DND-41 (cell line): ENCODE data around the gene CEP95.
"Not testable (repeated sequence)": the region's sequence is repeated elsewhere in the genome, so short reads cannot be mapped to it uniquely, and the experiment has no call there.

ENCODE experiments used
- ATAC-seq: fragments of 200-7000 bp; cut with Tn5 transposase; 3 replicates; pipeline ENCODE4 v1.9.1; 2021; ENCODE audit warnings: low read depth; ENCODE audit not compliant: insufficient read depth
- DNase-seq: peaks from one replicate; pipeline ENCODE4 v3.0.0-alpha.2; 2020
- H2AFZ ChIP-seq: 2 replicates; pipeline ENCODE4 v1.6.0; 2012; ENCODE audit warnings: low read depth, low read length
- H3K27ac ChIP-seq: 2 replicates; pipeline ENCODE4 v1.5.1; 2012; ENCODE audit warnings: low read length, inconsistent platforms
- H3K27me3 ChIP-seq: fragments of 200-600 bp; sonication (generic); 2 replicates; pipeline ENCODE4 v1.6.0; 2012; ENCODE audit warnings: low read length, mild to moderate bottlenecking, inconsistent platforms; ENCODE audit not compliant: insufficient read depth, poor library complexity
- H3K36me3 ChIP-seq: 2 replicates; pipeline ENCODE4 v1.5.1; 2012; ENCODE audit warnings: low read length, inconsistent platforms; ENCODE audit not compliant: insufficient read depth
- H3K4me1 ChIP-seq: 2 replicates; pipeline ENCODE4 v1.5.1; 2012; ENCODE audit warnings: mild to moderate bottlenecking, low read length; ENCODE audit not compliant: insufficient read depth
- H3K4me2 ChIP-seq: 2 replicates; pipeline ENCODE4 v1.6.0; 2012; ENCODE audit warnings: mild to moderate bottlenecking, moderate library complexity, low read length, inconsistent platforms; ENCODE audit not compliant: insufficient read depth
- H3K4me3 ChIP-seq, 2 experiments: fragments of 200-600 bp in 1 of 2; shearing (Covaris generic) in 1 of 2; 2 replicates each; pipeline ENCODE4 v1.5.1; 2012 to 2016; ENCODE audit warnings: inconsistent platforms in 2 of 2, low read length in 2 of 2, mild to moderate bottlenecking in 2 of 2, low read depth in 1 of 2, moderate library complexity in 1 of 2
- H3K79me2 ChIP-seq: 2 replicates; pipeline ENCODE4 v1.6.0; 2012; ENCODE audit warnings: low read length, inconsistent platforms; ENCODE audit not compliant: insufficient read depth
- H3K9ac ChIP-seq: 2 replicates; pipeline ENCODE4 v1.6.0; 2012; ENCODE audit warnings: low read depth, mild to moderate bottlenecking, inconsistent platforms, low read length, moderate library complexity
- H3K9me3 ChIP-seq: 2 replicates; pipeline ENCODE4 v1.5.1; 2012; ENCODE audit warnings: low read length, moderate library complexity, mild to moderate bottlenecking, inconsistent platforms; ENCODE audit not compliant: insufficient read depth, severe bottlenecking
- H4K20me1 ChIP-seq: 2 replicates; pipeline ENCODE4 v1.6.0; 2012; ENCODE audit warnings: low read length; ENCODE audit not compliant: insufficient read depth
- CTCF ChIP-seq: IDR thresholded peaks from 2 replicates; pipeline ENCODE4 v1.5.1; 2012; ENCODE audit warnings: borderline replicate concordance, low read length, moderate library complexity, mild to moderate bottlenecking; ENCODE audit not compliant: poor library complexity, severe bottlenecking; ENCODE audit errors: extremely low read depth
- EZH2 ChIP-seq: IDR thresholded peaks from 3 replicates; pipeline ENCODE4 v1.6.1; 2012; ENCODE audit warnings: borderline replicate concordance, low read depth, mild to moderate bottlenecking, moderate library complexity, low read length, inconsistent platforms; ENCODE audit not compliant: severe bottlenecking

CEP95 gene

DNA sequence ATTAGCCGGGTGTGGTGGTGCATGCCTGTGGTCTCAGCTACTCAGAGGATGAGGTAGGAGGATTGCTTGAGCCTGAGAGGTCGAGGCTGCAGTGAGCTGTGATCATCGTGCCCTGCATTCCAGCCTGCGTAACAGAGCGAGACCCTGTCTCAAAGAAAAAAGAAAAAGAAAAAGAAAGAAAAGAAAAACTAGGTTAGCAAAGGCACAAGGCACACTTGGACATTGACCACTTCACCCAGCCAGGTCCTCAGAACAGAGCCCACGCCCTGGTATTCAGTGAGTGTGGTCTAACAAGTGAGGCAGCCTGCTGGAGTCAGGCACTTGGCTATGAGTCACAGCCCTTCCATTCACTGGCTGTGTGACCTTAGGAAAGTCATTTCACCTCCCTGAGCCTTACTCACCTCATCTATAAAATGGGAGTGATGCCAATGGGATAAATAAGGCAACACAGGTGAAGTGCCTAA lies 47.5 kb upstream of the CEP95 start:
- H3K4me2 ChIP-seq, result no peak overlapping the region
- no peaks in the 10 kb centered on the region for H3K79me2 ChIP-seq
- no peak overlapping the region for H3K27ac ChIP-seq
- no peaks in the 10 kb centered on the region for H3K9me3 ChIP-seq
- H2AFZ ChIP-seq, result no peak overlapping the region
- TF ChIP-seq CTCF (no peak), EZH2 (no peak)
- H3K27me3 ChIP-seq, result no peaks in the 10 kb centered on the region
- DNase-seq (no peak), ATAC-seq (no peak)
- no peaks in the 10 kb centered on the region for H3K36me3 ChIP-seq
- H3K9ac ChIP-seq, result no peak overlapping the region
- H4K20me1 ChIP-seq, result no peaks in the 10 kb centered on the region
- no peak overlapping the region for H3K4me3 ChIP-seq
- peaks cover 9% of the 10 kb centered on the region for H3K4me1 ChIP-seq

GRCh38 chr17:64459818-64460217 lies 47.0 kb upstream of the CEP95 start:
- H3K4me1 ChIP-seq, ATAC-seq, H3K4me3 ChIP-seq, H3K9ac ChIP-seq, H3K9me3 ChIP-seq, H3K36me3 ChIP-seq, H3K27ac ChIP-seq, H2AFZ ChIP-seq, H3K4me2 ChIP-seq, H4K20me1 ChIP-seq, H3K79me2 ChIP-seq, DNase-seq, H3K27me3 ChIP-seq: not testable (repeated sequence)

GRCh38 chr17:64460955-64461354 lies 45.8 kb upstream of the CEP95 start:
- no peak overlapping the region for H3K9ac ChIP-seq
- H3K27ac ChIP-seq, result no peak overlapping the region
- H3K79me2 ChIP-seq, result no peaks in the 10 kb centered on the region
- TF ChIP-seq CTCF (no peak), EZH2 (no peak)
- H3K4me1 ChIP-seq, result peaks cover 9% of the 10 kb centered on the region
- no peak for ATAC-seq
- no peaks in the 10 kb centered on the region for H3K9me3 ChIP-seq
- no peak for DNase-seq
- H4K20me1 ChIP-seq, result no peaks in the 10 kb centered on the region
- no peak overlapping the region for H2AFZ ChIP-seq
- H3K36me3 ChIP-seq, result no peaks in the 10 kb centered on the region
- H3K4me3 ChIP-seq, result no peak overlapping the region
- no peaks in the 10 kb centered on the region for H3K27me3 ChIP-seq
- H3K4me2 ChIP-seq, result no peak overlapping the region

DNA sequence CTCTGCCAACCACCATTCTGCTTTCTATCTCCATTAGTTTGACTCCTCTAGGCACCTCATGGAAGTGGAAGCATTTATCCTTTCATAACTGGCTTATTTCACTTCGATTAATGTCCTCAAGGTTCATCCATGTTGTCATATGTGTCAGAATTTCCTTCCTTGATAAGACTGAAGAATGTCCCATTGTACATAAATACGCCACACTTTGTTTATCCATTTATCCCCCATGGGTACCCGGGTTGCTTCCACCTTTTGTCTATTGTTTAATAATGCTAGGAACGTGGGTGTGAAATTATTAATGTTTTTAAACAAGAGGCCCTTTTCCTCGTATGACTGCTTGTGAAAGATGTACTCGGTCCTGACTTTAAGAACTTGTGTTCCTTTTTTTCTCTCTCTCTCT lies 45.0 kb upstream of the CEP95 start:
- no peak overlapping the region for H3K9ac ChIP-seq
- no peaks in the 10 kb centered on the region for H3K9me3 ChIP-seq
- H3K4me2 ChIP-seq, result no peak overlapping the region
- DNase-seq (no peak), ATAC-seq (no peak)
- no peaks in the 10 kb centered on the region for H3K79me2 ChIP-seq
- no peaks in the 10 kb centered on the region for H3K27me3 ChIP-seq
- no peaks in the 10 kb centered on the region for H3K36me3 ChIP-seq
- no peak overlapping the region for H3K4me3 ChIP-seq
- H4K20me1 ChIP-seq, result no peaks in the 10 kb centered on the region
- no peak overlapping the region for H3K27ac ChIP-seq
- H2AFZ ChIP-seq, result no peak overlapping the region
- H3K4me1 ChIP-seq, result peaks cover under 1% of the 10 kb centered on the region
- TF ChIP-seq EZH2, result no peak
- TF ChIP-seq CTCF, result no peak
